ENCODE measurements around the gene CNTNAP2.

DNA sequence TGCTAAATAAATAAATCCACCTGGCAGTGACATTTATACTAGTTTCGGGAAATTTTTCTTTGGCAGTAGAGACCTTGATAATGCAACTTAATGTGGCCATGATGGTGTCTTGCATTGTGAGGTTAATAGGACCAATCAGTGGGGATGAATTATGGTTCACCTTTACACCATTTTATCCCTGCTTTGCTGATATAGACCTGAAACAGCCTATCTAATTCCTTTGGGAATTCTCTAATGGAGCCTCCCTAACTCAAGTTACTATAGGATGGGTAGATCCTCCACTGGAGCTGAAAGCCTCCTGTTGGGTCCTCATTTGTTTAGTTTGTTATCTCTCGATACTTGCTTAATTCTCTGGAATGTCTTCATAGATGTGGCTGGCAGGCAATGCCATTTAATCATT lies 276.7 kb downstream of the CNTNAP2 start:
- no peak for TF ChIP-seq ZNF274 (IDR thresholded peaks at IDR 0.05; ENCODE audit: low read depth, low read length)
- no peak for TF ChIP-seq SUZ12 (IDR thresholded peaks at IDR 0.05; ENCODE audit: extremely low read depth, insufficient read depth, insufficient read length)
